Nephron progenitor cell (in vitro differentiated cells): ENCODE measurements around the gene TMEM218.

Experiments
- DNase-seq: peaks from one replicate; pipeline ENCODE4 v3.0.0; 2021
- H3K27ac Mint-ChIP-seq: 2 replicates; pipeline ENCODE4 v1.8.0; 2021; ENCODE audit warnings: mild to moderate bottlenecking, moderate library complexity, mixed read lengths
- H3K27me3 Mint-ChIP-seq: 2 replicates; pipeline ENCODE4 v1.8.0; 2021; ENCODE audit warnings: mild to moderate bottlenecking, low read depth, mixed read lengths; ENCODE audit not compliant: poor library complexity
- H3K36me3 Mint-ChIP-seq: 2 replicates; pipeline ENCODE4 v1.8.0; 2021; ENCODE audit warnings: low read depth, mixed read lengths
- H3K4me1 Mint-ChIP-seq: 2 replicates; pipeline ENCODE4 v1.8.0; 2021; ENCODE audit warnings: mixed read lengths
- H3K4me3 Mint-ChIP-seq: 2 replicates; pipeline ENCODE4 v1.8.0; 2021; ENCODE audit warnings: mild to moderate bottlenecking, moderate library complexity, mixed read lengths
- H3K9me3 Mint-ChIP-seq: 2 replicates; pipeline ENCODE4 v1.8.0; 2021; ENCODE audit warnings: mild to moderate bottlenecking, moderate library complexity, mixed read lengths
- TF ChIP-seq, protein P1 (sequence below): fragments of 200-600 bp; sonication (generic); IDR thresholded peaks from 2 replicates; pipeline ENCODE4 v1.5.0; 2021; ENCODE audit warnings: antibody characterized with exemption

Gene TMEM218

GRCh38 chr11:125100136-125100535 is 11.3 kb downstream of the TMEM218 start:
- H3K4me1 Mint-ChIP-seq = no peaks in the 10 kb centered on the region
- peaks cover 2% of the 10 kb centered on the region for H3K27me3 Mint-ChIP-seq
- TF ChIP-seq, protein P1, sequence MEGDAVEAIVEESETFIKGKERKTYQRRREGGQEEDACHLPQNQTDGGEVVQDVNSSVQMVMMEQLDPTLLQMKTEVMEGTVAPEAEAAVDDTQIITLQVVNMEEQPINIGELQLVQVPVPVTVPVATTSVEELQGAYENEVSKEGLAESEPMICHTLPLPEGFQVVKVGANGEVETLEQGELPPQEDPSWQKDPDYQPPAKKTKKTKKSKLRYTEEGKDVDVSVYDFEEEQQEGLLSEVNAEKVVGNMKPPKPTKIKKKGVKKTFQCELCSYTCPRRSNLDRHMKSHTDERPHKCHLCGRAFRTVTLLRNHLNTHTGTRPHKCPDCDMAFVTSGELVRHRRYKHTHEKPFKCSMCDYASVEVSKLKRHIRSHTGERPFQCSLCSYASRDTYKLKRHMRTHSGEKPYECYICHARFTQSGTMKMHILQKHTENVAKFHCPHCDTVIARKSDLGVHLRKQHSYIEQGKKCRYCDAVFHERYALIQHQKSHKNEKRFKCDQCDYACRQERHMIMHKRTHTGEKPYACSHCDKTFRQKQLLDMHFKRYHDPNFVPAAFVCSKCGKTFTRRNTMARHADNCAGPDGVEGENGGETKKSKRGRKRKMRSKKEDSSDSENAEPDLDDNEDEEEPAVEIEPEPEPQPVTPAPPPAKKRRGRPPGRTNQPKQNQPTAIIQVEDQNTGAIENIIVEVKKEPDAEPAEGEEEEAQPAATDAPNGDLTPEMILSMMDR = no peak
- no peak for DNase-seq
- H3K27ac Mint-ChIP-seq = no peak overlapping the region
- H3K36me3 Mint-ChIP-seq = peaks cover 92% of the 10 kb centered on the region
- H3K4me3 Mint-ChIP-seq = no peak overlapping the region
- H3K9me3 Mint-ChIP-seq = peaks cover 20% of the 10 kb centered on the region

- Mint-ChIP-seq H3K9me3 (no peaks in the 10 kb centered on the region), H3K27ac (no peak overlapping the region), H3K4me1 (peaks cover 30% of the 10 kb centered on the region), H3K27me3 (peaks cover 6% of the 10 kb centered on the region), H3K4me3 (no peak overlapping the region), H3K36me3 (peaks cover 40% of the 10 kb centered on the region)
- no peak for DNase-seq
- TF ChIP-seq, protein P1 = no peak
Measured at GRCh38 chr11:125094731-125095130, 16.7 kb downstream of the TMEM218 start.

DNA sequence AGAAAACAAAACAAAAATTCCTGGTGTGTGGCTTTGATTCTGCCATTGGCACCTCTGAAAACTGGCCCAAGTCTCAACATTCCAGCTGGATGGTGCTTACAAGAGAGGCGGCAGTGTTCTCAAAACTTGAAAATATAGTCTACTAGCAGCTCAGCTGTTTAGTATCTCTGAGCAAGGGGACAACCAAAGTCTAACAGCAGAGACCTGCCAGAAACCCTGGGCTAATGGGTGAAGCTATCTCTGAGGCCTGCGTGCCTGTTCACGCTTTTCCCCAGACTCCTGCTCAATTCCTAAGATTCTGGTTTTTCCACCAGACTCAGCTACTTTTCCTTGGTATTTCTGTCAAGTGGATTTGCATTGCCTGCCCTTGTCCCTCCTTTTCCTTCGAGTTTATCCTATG is 17.9 kb downstream of the TMEM218 start:
- Mint-ChIP-seq H3K9me3 (no peaks in the 10 kb centered on the region), H3K4me3 (no peak overlapping the region), H3K27ac (no peak overlapping the region), H3K27me3 (peaks cover 4% of the 10 kb centered on the region), H3K36me3 (peaks cover 28% of the 10 kb centered on the region), H3K4me1 (peaks cover 30% of the 10 kb centered on the region)
- TF ChIP-seq, protein P1 = no peak
- DNase-seq = no peak

GRCh38 chr11:125092669-125093068 is 18.8 kb downstream of the TMEM218 start:
- peaks cover 9% of the 10 kb centered on the region for H3K27me3 Mint-ChIP-seq
- TF ChIP-seq, protein P1 = no peak
- DNase-seq = no peak
- peaks cover 30% of the 10 kb centered on the region for H3K4me1 Mint-ChIP-seq
- no peak overlapping the region for H3K4me3 Mint-ChIP-seq
- H3K9me3 Mint-ChIP-seq = no peaks in the 10 kb centered on the region
- H3K36me3 Mint-ChIP-seq = peaks cover 20% of the 10 kb centered on the region
- no peak overlapping the region for H3K27ac Mint-ChIP-seq

DNA sequence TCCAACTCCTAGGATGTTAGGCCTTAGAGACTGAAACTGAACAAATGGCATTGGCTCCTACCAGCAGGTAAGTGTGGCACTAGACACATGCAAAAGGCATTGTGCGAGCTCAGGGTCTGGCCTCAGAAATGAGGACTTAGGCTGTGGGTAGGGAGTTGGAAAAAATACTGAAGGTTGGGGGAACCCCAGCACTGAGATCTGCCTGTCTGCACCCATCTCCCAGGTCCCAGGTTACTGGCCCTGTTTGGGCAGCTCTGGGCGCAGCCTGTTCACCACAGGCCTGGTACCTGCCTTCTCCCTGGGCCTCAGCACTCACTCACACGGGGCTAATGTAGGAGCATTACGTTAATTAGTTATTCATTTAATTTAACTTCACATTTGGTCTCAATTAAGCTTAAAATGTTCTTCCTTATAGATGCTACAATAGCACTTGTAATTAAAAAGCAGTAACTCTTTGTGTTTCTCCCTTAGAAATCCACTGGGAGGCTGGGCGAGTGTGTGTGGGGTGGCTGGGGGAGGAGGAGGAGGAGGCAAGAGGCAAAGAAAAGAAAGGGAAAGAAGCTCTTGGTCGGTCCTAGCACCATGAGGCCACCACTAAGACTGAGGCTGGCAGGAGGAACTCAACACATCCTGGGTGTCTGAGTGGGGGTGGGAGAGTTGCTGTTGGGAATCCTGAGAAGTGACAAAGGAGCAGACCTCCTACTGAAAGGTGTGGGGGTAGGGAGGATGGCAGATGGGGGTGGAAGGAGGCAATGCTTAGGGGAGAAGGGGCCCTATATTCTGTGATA is 19.4 kb downstream of the TMEM218 start:
- Mint-ChIP-seq H3K4me3 (no peak overlapping the region), H3K9me3 (no peaks in the 10 kb centered on the region), H3K4me1 (peaks cover 30% of the 10 kb centered on the region), H3K27ac (no peak overlapping the region), H3K36me3 (peaks cover 14% of the 10 kb centered on the region), H3K27me3 (peaks cover 9% of the 10 kb centered on the region)
- TF ChIP-seq, protein P1 = no peak
- DNase-seq = no peak

DNA sequence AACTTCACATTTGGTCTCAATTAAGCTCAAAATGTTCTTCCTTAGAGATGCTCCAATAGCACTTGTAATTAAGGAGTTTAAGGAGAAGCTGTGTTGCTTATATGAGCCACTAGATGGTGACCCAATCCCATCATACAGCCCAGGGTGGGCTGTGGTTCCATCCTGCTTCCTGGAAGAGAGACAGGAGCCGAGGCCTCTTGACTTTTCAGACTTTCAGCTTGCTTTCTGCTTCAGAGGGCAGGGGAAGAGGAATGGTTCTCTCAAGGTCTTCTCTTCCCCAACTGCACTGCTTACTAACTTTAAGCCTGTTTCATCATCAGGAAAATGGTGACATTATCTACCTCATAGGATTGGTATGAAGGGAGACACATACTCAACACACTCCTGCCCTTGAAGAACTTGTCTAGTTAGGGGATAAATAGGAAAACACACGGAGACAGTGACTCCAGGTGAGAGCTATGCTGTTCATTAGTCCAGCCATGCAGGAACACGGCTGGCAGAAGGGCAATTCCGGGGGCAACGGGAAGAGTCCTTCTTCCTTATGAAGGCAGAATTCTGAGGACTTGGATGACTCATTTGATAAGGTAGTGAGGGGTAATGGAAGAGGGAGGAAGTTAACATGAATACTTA is 20.1 kb downstream of the TMEM218 start:
- peaks cover 7% of the 10 kb centered on the region for H3K36me3 Mint-ChIP-seq
- H3K4me3 Mint-ChIP-seq = no peak overlapping the region
- TF ChIP-seq, protein P1 = peak; percentile 90
- H3K9me3 Mint-ChIP-seq = no peaks in the 10 kb centered on the region
- H3K27ac Mint-ChIP-seq = no peak overlapping the region
- H3K4me1 Mint-ChIP-seq = peaks cover 30% of the 10 kb centered on the region
- peak; percentile 56 for DNase-seq
- H3K27me3 Mint-ChIP-seq = peaks cover 14% of the 10 kb centered on the region
